ENCODE data around the gene ZNF775. TPM values are rescaled to one million over a fixed set of nuclear protein-coding genes. Genes with fewer than 3 reads are reported as not detected.

The ZNF775 gene
- 3.0 TPM for total RNA-seq

GRCh38 chr7:150378853-150379440 lies at the start of gene ZNF775:
Gene ZNF775 (plus strand): TSS chr7:150379330. CDS start chr7:150388471, 9,141 bp downstream.
- DNase-seq, result peak; percentile 90

DNA sequence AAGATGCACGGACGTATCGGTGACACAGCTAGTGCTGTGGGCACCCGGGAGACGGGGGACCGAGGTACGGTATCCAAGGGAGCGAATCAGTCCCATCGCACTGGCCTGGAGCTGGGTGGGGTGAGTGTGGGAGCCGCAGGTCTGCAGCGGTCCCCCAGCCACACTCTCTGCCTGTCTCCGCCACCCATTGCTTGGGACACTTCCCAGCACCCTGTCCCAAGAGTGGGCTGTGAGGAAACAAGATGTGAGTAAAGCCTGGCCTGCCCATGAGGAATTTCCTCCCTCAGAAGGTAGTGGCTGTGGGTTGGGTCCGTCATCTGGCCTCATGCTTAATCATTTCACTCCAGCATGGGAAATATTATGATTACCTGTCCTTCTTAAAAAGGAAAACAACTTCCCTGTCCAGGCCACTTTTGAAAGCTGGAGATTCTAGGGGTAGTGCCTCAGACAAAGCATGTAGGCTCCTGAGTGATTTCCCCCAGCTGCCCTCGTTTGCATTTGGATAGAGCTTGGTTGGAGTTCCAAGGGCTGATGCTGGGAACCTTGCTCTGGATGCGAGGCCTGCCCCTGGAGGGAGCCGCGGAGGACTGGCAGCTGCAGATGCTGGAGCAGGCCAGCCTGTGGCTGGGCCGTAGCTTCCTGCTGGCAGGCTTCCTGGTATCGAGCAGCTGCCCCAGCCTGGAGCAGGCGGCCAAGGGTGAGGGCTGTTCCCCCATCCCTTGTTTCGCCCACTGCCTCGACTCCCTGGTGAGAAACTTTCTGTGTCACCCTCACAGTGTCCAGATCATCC lies 49.6 kb upstream of the ZNF775 start:
- DNase-seq, result no peak

- DNase-seq, result no peak
These were observed 48.8 kb upstream of the ZNF775 start for GRCh38 chr7:150330211-150330885.

- no peak for DNase-seq
These were observed 46.1 kb upstream of the ZNF775 start for GRCh38 chr7:150332852-150333635.

DNA sequence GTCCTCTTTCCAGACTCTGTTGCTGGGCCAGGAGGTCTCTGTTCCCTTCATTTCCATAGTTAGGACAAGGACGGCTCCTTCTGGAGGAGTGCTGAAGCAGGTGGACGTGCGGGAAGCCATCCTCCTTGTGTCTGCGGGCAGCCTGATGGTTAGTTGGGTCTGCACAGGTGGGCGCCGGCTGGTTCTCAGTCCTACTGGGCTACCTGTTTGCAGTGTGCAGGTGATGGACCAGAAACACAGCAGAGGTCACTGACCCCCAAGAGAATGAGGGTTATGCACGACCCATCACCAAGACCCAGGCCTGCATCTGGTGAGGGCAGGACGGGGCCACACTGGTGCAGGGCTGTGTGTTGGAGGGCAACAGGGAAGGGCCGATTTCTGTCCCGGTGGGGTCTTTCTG lies 45.5 kb upstream of the ZNF775 start:
- no peak for DNase-seq

DNA sequence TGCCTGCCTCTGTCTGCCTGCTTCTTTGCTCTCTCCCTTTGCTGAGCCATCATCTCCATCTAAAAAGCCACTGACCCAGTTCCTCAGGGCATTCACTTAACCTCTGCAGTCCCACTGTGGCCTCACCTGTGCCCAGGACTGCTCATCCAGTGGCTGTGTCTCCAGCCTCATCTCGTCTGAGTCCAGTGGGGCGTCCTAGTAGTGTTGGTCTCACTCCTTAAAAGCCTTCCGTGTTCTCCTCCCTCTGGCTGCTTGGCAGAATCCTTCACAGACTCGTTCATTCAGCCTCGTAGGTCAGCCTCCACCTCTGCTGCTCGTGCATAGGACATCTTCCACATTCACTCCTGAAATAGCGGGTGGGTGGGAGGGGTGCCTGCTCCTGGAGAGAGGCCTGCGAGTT lies 45.0 kb upstream of the ZNF775 start:
- no peak for DNase-seq

GRCh38 chr7:150335108-150335773 lies 43.9 kb upstream of the ZNF775 start:
- peak; percentile 66 for DNase-seq

- DNase-seq, result no peak
These were observed 43.4 kb upstream of the ZNF775 start for GRCh38 chr7:150335774-150336112.

DNA sequence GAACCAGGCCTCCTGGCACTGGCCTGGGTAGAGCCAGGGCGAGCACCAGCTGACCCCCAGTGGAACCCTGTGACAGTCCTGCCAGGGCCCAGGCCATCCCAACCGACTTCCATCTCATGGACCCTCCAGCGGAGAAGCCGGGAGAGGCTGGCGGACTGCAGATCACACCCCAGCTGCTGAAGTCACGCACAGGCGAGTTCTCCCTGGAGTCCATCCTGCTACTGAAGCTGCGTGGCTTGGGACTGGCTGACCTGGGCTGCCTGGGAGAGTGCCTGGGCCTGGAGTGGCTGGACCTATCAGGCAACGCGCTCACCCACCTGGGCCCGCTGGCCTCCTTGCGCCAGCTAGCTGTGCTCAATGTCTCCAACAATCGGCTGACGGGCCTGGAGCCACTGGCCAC lies 42.4 kb upstream of the ZNF775 start:
- no peak for DNase-seq

DNA sequence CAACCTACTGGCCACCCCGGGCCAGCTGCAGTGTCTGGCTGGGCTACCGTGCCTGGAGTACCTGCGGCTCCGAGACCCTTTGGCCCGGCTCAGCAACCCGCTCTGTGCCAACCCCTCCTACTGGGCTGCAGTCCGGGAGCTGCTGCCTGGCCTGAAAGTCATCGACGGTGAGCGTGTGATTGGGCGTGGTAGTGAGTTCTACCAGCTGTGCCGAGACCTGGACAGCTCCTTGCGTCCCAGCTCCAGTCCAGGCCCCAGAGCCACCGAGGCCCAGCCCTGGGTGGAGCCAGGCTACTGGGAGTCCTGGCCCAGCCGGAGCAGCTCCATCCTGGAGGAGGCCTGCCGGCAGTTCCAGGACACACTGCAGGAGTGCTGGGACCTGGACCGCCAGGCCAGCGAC lies 42.0 kb upstream of the ZNF775 start:
- no peak for DNase-seq

GRCh38 chr7:150337659-150338081 lies 41.5 kb upstream of the ZNF775 start:
- DNase-seq, result no peak

DNA sequence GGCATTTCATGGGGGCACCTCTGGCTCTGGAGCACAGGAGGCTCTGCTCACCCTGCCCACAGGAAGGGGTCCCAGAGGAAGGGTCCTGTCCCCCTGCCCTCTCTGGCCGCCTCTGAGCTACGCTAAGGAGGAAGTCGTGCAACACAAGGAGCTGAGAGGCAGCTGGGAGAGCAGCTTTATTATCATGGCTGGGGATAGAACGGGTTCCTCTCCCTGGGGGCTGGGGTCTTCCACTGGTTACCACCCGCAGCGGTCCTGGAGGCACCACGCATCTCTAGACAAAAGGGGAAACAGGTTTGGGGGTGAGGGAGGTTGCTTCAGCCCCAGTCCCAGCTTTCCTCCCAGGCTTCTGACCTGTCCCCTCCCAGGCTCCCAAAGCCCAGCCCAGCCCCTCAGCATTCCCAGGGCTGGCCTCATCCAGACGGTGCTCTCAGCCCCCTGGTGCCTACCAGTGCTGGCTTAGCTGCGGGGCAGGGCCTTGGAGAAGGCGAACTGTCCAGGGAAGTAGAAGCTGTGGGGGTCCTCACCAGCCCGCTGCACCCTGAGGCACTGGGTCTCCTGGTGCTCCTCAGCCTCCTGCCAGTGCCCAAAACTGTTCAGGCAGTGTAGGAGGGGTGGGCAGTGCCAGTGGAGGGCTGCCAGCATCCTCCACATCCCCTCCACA lies 40.8 kb upstream of the ZNF775 start:
- no peak for DNase-seq

DNA sequence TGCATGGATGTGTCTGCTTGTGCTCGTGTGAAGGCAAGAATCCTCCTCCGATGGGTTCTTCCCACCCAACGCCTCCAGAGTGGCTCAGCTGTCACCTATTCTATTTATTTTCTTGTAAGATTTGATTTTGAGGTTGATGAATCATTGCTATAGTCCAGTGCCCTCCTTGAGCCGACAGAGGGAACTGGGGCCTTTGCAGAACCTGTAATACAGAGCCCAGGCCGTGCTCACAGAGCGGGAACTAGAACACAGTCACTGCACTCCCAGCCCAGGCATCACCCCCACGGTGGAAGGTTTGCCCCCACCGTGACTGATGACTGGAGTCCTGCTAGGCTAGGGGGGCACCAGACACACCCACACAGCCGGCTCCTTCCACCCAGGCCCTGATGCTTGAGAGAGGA lies 39.7 kb upstream of the ZNF775 start:
- DNase-seq, result no peak

DNA sequence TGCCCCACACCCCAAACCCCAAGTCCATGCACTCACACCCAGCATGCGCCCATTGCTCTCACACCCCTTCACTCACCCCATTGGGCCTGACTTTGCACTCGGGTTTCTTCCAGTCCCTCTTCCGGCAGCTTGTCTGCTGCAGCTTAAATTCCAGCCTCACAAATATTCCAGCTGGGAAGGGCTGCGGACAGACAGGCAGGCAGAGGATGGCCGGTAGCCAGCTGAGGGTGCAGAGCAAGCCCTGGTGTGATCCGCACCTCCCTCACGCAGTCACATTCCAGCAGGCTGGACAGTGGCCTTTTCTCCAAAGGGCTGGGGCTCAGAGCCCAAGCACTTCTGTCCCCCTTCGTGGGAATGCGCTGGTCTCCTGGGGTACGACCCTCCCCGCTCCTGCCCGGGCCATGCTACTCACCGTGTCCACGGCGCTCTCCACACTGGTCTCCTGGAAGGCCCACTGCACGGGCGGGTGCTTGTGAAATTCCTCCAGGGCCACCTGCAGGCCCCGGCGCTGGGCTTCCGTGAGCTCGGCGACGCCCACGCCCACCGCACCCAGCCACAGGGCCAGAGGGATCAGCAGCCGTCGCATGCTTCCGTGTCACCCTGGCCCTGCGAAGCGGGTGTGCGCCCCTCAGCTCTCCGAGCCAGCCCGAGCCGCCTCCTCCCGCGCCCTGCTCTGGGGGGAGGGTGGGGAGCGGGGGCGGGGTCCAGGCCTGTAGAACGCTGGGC lies 38.9 kb upstream of the ZNF775 start:
- no peak for DNase-seq

DNA sequence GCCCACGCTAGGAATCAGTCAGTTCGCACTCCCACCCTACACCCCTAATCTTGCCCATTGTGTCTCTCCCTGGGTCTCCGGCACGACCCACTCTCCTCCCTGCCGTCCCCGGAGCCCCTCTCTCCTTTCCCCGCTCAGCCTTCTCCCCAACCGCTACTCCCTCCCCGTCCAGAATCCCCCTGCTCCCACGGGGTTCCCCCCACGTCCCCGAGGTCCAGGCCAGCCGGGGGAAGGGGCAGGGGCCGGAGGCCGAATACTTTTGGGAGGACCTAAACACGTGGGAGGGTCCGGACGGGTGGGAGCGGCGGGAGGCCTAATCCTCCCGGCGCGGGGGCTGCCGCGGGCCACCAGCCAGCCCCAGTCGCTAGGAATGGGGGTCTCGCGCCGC lies 38.3 kb upstream of the ZNF775 start:
- no peak for DNase-seq

DNA sequence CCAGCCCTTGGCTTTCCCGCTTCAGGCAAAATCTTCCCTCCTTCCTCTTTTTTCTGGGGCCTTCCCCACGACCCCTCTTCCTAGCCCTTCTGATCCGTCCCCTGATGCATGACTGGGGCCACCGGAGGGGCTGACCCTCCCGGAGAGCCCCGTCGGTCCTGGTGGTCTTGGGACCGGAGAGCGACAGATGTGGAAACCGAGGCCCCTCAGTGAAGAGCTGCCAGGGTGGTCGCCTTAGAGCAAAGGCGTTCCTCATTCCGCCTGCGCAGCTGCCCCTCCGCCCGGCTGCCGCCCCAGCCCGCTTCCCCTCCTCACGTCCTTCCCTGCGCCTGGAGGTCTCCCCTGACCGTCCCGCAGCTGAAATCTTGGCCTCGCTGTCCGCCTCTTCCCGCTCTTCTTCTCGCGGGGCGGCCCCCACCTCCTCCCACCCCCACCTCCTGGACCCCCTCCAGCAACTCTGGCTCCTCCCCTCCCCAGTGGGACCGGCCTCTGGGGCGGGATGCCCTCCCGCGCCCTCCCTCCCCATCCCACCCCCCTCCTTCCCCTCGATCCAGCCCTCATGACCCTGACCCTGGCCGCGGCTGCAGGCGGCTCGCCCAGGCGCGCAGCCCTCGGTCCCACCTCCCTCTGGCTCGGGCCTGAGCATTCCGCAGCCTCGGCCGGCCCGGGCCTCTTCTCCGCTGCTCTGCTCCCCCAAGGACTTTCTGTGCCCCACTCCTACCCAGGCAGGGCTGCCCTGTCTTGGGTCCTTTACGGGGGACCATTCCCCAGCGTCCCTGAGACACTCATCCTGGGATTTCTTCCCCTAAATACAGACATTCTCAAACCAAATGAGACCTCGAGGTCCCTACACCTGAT lies 37.6 kb upstream of the ZNF775 start, which contains the start of gene RARRES2:
Gene RARRES2, minus strand, starts transcription at position 367 of the 858 bp plus-strand sequence. CDS start 1,020 bp downstream, outside the sequence.
- no peak for DNase-seq

DNA sequence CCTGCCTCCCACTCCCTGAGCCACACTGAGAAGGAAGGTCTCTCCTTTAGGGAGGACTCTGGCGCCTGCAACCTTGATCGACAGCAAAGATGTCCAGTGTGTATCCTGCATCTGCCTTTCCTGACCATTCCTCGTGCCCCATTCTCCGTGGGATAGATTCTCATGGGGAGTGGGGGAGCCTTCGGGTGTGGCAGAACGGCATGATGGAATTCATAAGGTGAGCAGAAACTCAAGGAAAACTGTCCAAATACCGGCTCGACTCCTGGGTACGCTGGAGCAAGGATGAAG lies 37.1 kb upstream of the ZNF775 start:
- DNase-seq, result no peak

DNA sequence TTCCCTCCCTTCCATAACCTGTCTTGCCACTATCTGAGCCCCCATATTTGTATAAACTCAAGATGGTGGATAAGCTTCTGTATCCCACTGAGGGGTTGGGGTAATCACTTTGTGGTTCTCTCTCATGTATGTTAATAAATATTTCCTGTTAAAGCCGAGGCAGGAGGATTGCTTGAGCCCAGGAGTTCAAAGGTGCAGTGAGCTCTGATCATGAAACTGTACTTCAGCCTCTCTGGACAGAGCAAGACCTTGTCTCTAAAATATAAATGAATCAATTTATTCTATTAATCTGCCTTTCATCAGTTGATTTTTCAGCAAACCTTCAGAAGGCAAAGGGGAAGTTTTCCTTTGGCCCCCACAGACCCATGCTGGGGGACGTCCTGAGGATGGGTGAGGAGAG lies 35.9 kb upstream of the ZNF775 start:
- no peak for DNase-seq

DNA sequence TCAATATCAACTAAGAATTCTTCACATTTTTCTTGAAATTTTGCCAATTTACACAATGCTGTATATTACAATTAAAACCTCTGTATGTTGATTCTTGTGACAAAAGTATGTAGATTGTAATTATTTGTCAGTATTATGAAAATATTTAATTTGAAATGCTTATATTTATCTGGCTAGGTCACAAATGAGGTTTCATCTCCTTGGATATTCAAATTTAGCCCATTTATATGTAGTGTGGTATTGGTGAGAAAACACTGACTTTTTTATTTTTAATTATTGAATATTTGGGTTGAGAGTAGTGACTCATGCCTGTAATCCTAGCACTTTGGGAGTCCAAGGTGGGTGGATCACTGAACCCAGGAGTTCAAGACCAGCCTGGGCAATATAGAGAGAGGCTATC lies 34.8 kb upstream of the ZNF775 start:
- no peak for DNase-seq

GRCh38 chr7:150345012-150345411 lies 34.1 kb upstream of the ZNF775 start:
- no peak for DNase-seq
